ENCODE data around the gene GNAQ. TPM values are rescaled to one million over a fixed set of nuclear protein-coding genes. Genes with fewer than 3 reads are reported as not detected.
"Not testable (repeated sequence)": the region's sequence is repeated elsewhere in the genome, so short reads cannot be mapped to it uniquely, and the experiment has no call there.

Gene GNAQ
- total RNA-seq, 1 donor, result 43.8 TPM

GRCh38 chr9:77891128-77891800 lies 140.3 kb downstream of the GNAQ start:
- H3K4me3 ChIP-seq (ENCODE audit: low read length), result no peak overlapping the region

GRCh38 chr9:77887662-77888061 lies 143.9 kb downstream of the GNAQ start:
- Histone ChIP-seq H3K4me1 (ENCODE audit: insufficient read depth, low read length) (peaks cover 18% of the 10 kb centered on the region), H3K27me3 (ENCODE audit: insufficient read depth, low read length) (no peaks in the 10 kb centered on the region), H3K9me3 (ENCODE audit: low read depth, low read length) (no peaks in the 10 kb centered on the region), H3K4me3 (ENCODE audit: low read length) (no peak overlapping the region)

More at GRCh38 chr9:77891128-77891800, 140.3 kb downstream of the GNAQ start:
- Histone ChIP-seq H3K27me3 (ENCODE audit: insufficient read depth, low read length) (no peaks in the 10 kb centered on the region), H3K4me1 (ENCODE audit: insufficient read depth, low read length) (peaks cover 3% of the 10 kb centered on the region), H3K9me3 (ENCODE audit: low read depth, low read length) (no peaks in the 10 kb centered on the region)

- H3K27me3 ChIP-seq (ENCODE audit: insufficient read depth, low read length), result no peaks in the 10 kb centered on the region
- H3K4me3 ChIP-seq (ENCODE audit: low read length), result no peak overlapping the region
- peaks cover 15% of the 10 kb centered on the region for H3K4me1 ChIP-seq (ENCODE audit: insufficient read depth, low read length)
- no peaks in the 10 kb centered on the region for H3K9me3 ChIP-seq (ENCODE audit: low read depth, low read length)
These were observed 146.4 kb downstream of the GNAQ start for GRCh38 chr9:77885104-77885672.

GRCh38 chr9:77883846-77884771 lies 147.5 kb downstream of the GNAQ start:
- H3K4me1 ChIP-seq (ENCODE audit: insufficient read depth, low read length), result peaks cover 15% of the 10 kb centered on the region
- H3K9me3 ChIP-seq (ENCODE audit: low read depth, low read length), result no peaks in the 10 kb centered on the region
- no peaks in the 10 kb centered on the region for H3K27me3 ChIP-seq (ENCODE audit: insufficient read depth, low read length)
- no peak overlapping the region for H3K4me3 ChIP-seq (ENCODE audit: low read length)

GRCh38 chr9:77883133-77883532 lies 148.5 kb downstream of the GNAQ start:
- Histone ChIP-seq H3K4me1 (ENCODE audit: insufficient read depth, low read length) (peaks cover 19% of the 10 kb centered on the region), H3K27me3 (ENCODE audit: insufficient read depth, low read length) (no peaks in the 10 kb centered on the region), H3K4me3 (ENCODE audit: low read length) (no peak overlapping the region), H3K9me3 (ENCODE audit: low read depth, low read length) (no peaks in the 10 kb centered on the region)

GRCh38 chr9:77882294-77882693 lies 149.3 kb downstream of the GNAQ start:
- Histone ChIP-seq H3K27me3 (ENCODE audit: insufficient read depth, low read length) (no peaks in the 10 kb centered on the region), H3K4me1 (ENCODE audit: insufficient read depth, low read length) (peaks cover 19% of the 10 kb centered on the region), H3K4me3 (ENCODE audit: low read length) (no peak overlapping the region), H3K9me3 (ENCODE audit: low read depth, low read length) (no peaks in the 10 kb centered on the region)

- H3K9me3 ChIP-seq (ENCODE audit: low read depth, low read length); H3K27me3 ChIP-seq (ENCODE audit: insufficient read depth, low read length); H3K4me3 ChIP-seq (ENCODE audit: low read length): not testable (repeated sequence)
- H3K4me1 ChIP-seq (ENCODE audit: insufficient read depth, low read length), result peaks cover 19% of the 10 kb centered on the region
These were observed 150.0 kb downstream of the GNAQ start for GRCh38 chr9:77881634-77882033.

GRCh38 chr9:77881111-77881510 lies 150.5 kb downstream of the GNAQ start:
- Histone ChIP-seq H3K9me3 (ENCODE audit: low read depth, low read length) (no peaks in the 10 kb centered on the region), H3K27me3 (ENCODE audit: insufficient read depth, low read length) (no peaks in the 10 kb centered on the region), H3K4me3 (ENCODE audit: low read length) (no peak overlapping the region), H3K4me1 (ENCODE audit: insufficient read depth, low read length) (peaks cover 19% of the 10 kb centered on the region)

- H3K9me3 ChIP-seq (ENCODE audit: low read depth, low read length), result no peaks in the 10 kb centered on the region
- no peaks in the 10 kb centered on the region for H3K27me3 ChIP-seq (ENCODE audit: insufficient read depth, low read length)
- H3K4me3 ChIP-seq (ENCODE audit: low read length), result no peak overlapping the region
- H3K4me1 ChIP-seq (ENCODE audit: insufficient read depth, low read length), result peaks cover 11% of the 10 kb centered on the region
These were observed 152.1 kb downstream of the GNAQ start for GRCh38 chr9:77879437-77879943.

- H3K27me3 ChIP-seq (ENCODE audit: insufficient read depth, low read length); H3K4me3 ChIP-seq (ENCODE audit: low read length); H3K4me1 ChIP-seq (ENCODE audit: insufficient read depth, low read length): not testable (repeated sequence)
These were observed 152.8 kb downstream of the GNAQ start for GRCh38 chr9:77878793-77879192.

GRCh38 chr9:77877976-77878375 lies 153.6 kb downstream of the GNAQ start:
- Histone ChIP-seq H3K9me3 (ENCODE audit: low read depth, low read length) (no peaks in the 10 kb centered on the region), H3K27me3 (ENCODE audit: insufficient read depth, low read length) (no peaks in the 10 kb centered on the region), H3K4me1 (ENCODE audit: insufficient read depth, low read length) (peaks cover 4% of the 10 kb centered on the region), H3K4me3 (ENCODE audit: low read length) (no peak overlapping the region)

More at GRCh38 chr9:77878793-77879192, 152.8 kb downstream of the GNAQ start:
- not testable (repeated sequence) for H3K9me3 ChIP-seq (ENCODE audit: low read depth, low read length)

- Histone ChIP-seq H3K4me3 (ENCODE audit: low read length) (no peak overlapping the region), H3K27me3 (ENCODE audit: insufficient read depth, low read length) (no peaks in the 10 kb centered on the region), H3K9me3 (ENCODE audit: low read depth, low read length) (no peaks in the 10 kb centered on the region), H3K4me1 (ENCODE audit: insufficient read depth, low read length) (peaks cover 4% of the 10 kb centered on the region)
These were observed 155.0 kb downstream of the GNAQ start for GRCh38 chr9:77876590-77876989.

- Histone ChIP-seq H3K4me1 (ENCODE audit: insufficient read depth, low read length) (peaks cover 4% of the 10 kb centered on the region), H3K27me3 (ENCODE audit: insufficient read depth, low read length) (no peaks in the 10 kb centered on the region), H3K4me3 (ENCODE audit: low read length) (no peak overlapping the region), H3K9me3 (ENCODE audit: low read depth, low read length) (no peaks in the 10 kb centered on the region)
These were observed 155.5 kb downstream of the GNAQ start for GRCh38 chr9:77876091-77876490.

- H3K9me3 ChIP-seq (ENCODE audit: low read depth, low read length), result no peaks in the 10 kb centered on the region
- H3K4me1 ChIP-seq (ENCODE audit: insufficient read depth, low read length), result no peaks in the 10 kb centered on the region
- no peaks in the 10 kb centered on the region for H3K27me3 ChIP-seq (ENCODE audit: insufficient read depth, low read length)
- no peak overlapping the region for H3K4me3 ChIP-seq (ENCODE audit: low read length)
These were observed 158.7 kb downstream of the GNAQ start for GRCh38 chr9:77872863-77873262.

- H3K4me1 ChIP-seq (ENCODE audit: insufficient read depth, low read length), result no peaks in the 10 kb centered on the region
- no peaks in the 10 kb centered on the region for H3K27me3 ChIP-seq (ENCODE audit: insufficient read depth, low read length)
These were observed 159.4 kb downstream of the GNAQ start for GRCh38 chr9:77872177-77872576.

More at GRCh38 chr9:77872177-77872576, 159.4 kb downstream of the GNAQ start:
- H3K4me3 ChIP-seq (ENCODE audit: low read length), result no peak overlapping the region
- H3K9me3 ChIP-seq (ENCODE audit: low read depth, low read length), result no peaks in the 10 kb centered on the region
